H1 (cell line): Measurements from ENCODE around the gene OR1K1. TPM values are rescaled to one million over a fixed set of nuclear protein-coding genes. Genes with fewer than 3 reads are reported as not detected.

Source experiments
- CTCF ChIA-PET: fragments of 300-600 bp; sonication (Branson Sonifier 250); formaldehyde crosslinking; loops from one replicate; lab custom pipeline; 2021; ENCODE audit not compliant: partially characterized antibody; lab: Charles Lee
- POLR2A ChIA-PET: fragments of 300-600 bp; sonication (Branson Sonifier 250); formaldehyde crosslinking; loops from one replicate; lab custom pipeline; 2021; ENCODE audit warnings: inconsistent platforms; ENCODE audit not compliant: partially characterized antibody; lab: Charles Lee
- DNase-seq, 2 experiments: peaks; one replicate each; pipeline versions ENCODE4 v3.0.0 to v3.0.0-alpha.2; 2010 to 2022; ENCODE audit warnings: low spot score in 2 of 2, low read depth in 1 of 2, mixed read lengths in 1 of 2
- FAIRE-seq: peaks from 2 replicates; lab custom pipeline; 2011; peaks lifted over from hg19 to GRCh38; lab: Jason Lieb, UNC
- H2AFZ ChIP-seq: 2 replicates; pipeline ENCODE4 v1.8.1; 2012; ENCODE audit warnings: low read length, inconsistent platforms
- H2AK5ac ChIP-seq: 2 replicates; pipeline ENCODE4 v1.6.1; 2013; ENCODE audit warnings: low read depth, low read length
- H2BK120ac ChIP-seq: replicated peaks from 2 replicates; pipeline ENCODE3; 2013; ENCODE audit warnings: low read depth, low read length, inconsistent platforms
- H2BK12ac ChIP-seq: 2 replicates; pipeline ENCODE4 v1.6.1; 2013; ENCODE audit warnings: low read depth, low read length
- H2BK15ac ChIP-seq: 2 replicates; pipeline ENCODE4 v1.6.1; 2013; ENCODE audit warnings: low read length
- H2BK20ac ChIP-seq: 2 replicates; pipeline ENCODE4 v1.6.1; 2013; ENCODE audit warnings: low read length
- H2BK5ac ChIP-seq: 2 replicates; pipeline ENCODE4 v1.6.1; 2013; ENCODE audit warnings: low read depth, low read length
- H3K14ac ChIP-seq: 2 replicates; pipeline ENCODE4 v1.6.1; 2013; ENCODE audit warnings: inconsistent platforms; ENCODE audit not compliant: insufficient read length
- H3K18ac ChIP-seq: 2 replicates; pipeline ENCODE4 v1.6.1; 2013; ENCODE audit warnings: low read length; ENCODE audit errors: extremely low read depth
- H3K23ac ChIP-seq: 2 replicates; pipeline ENCODE4 v1.6.1; 2013; ENCODE audit warnings: inconsistent platforms; ENCODE audit not compliant: insufficient read length
- H3K23me2 ChIP-seq: 2 replicates; pipeline ENCODE4 v1.6.1; 2013; ENCODE audit warnings: low read depth, low read length
- H3K27ac ChIP-seq: 2 replicates; pipeline ENCODE4 v1.6.1; 2011; ENCODE audit warnings: low read depth, low read length, inconsistent platforms
- H3K27me3 ChIP-seq, 4 experiments: replicated peaks in 1 of 4; 1 replicate in 1 of 4; 2 replicates in 3 of 4; pipeline versions ENCODE4 v1.6.1 to v1.8.1; 2011 to 2013; ENCODE audit warnings: low read length in 3 of 4, mild to moderate bottlenecking in 3 of 4, inconsistent platforms in 2 of 4, mixed read lengths in 2 of 4, moderate library complexity in 1 of 4; ENCODE audit not compliant: control insufficient read depth in 3 of 4, insufficient read depth in 3 of 4; ENCODE audit errors: extremely low read depth in 1 of 4
- H3K36me3 ChIP-seq, 4 experiments: 2 replicates each; pipeline versions ENCODE4 v1.6.1 to v1.8.1; 2011 to 2013; ENCODE audit warnings: mild to moderate bottlenecking in 4 of 4, low read length in 3 of 4, moderate library complexity in 2 of 4, control low read depth in 1 of 4, inconsistent platforms in 1 of 4; ENCODE audit not compliant: insufficient read depth in 4 of 4, control insufficient read depth in 2 of 4
- H3K4ac ChIP-seq: replicated peaks from 2 replicates; pipeline ENCODE3; 2013; ENCODE audit warnings: low read length, low read depth, mixed read lengths, inconsistent platforms; ENCODE audit not compliant: insufficient read length
- H3K4me1 ChIP-seq, 4 experiments: replicated peaks in 1 of 4; 1 replicate in 1 of 4; 2 replicates in 3 of 4; pipeline versions ENCODE4 v1.6.1 to v1.8.1; 2011 to 2013; ENCODE audit warnings: low read length in 3 of 4, inconsistent platforms in 2 of 4, mixed read lengths in 1 of 4; ENCODE audit not compliant: insufficient read depth in 4 of 4, control insufficient read depth in 3 of 4
- H3K4me2 ChIP-seq, 2 experiments: 2 replicates each; pipeline versions ENCODE4 v1.6.1 to v1.8.1; 2011 to 2013; ENCODE audit warnings: low read depth in 2 of 2, low read length in 2 of 2, control low read depth in 1 of 2, inconsistent platforms in 1 of 2, mild to moderate bottlenecking in 1 of 2; ENCODE audit not compliant: insufficient read depth in 1 of 2
- H3K4me3 ChIP-seq, 4 experiments: fragments of 200-600, 300-600 bp in 1 of 4; sonication (generic), shearing (Covaris generic), sonication (Bioruptor Twin) in 1 of 4; 2 replicates each; pipeline versions ENCODE4 v1.5.1 to v1.8.1; 2011 to 2016; ENCODE audit warnings: low read length in 4 of 4, low read depth in 3 of 4, control low read depth in 2 of 4, inconsistent platforms in 2 of 4, mild to moderate bottlenecking in 2 of 4, mixed read lengths in 1 of 4, moderate library complexity in 1 of 4; ENCODE audit not compliant: insufficient read depth in 2 of 4; ENCODE audit errors: extremely low read depth in 1 of 4
- H3K56ac ChIP-seq: replicated peaks from 2 replicates; pipeline ENCODE3; 2013; ENCODE audit warnings: low read depth, mild to moderate bottlenecking, mixed read lengths, low read length, inconsistent platforms; ENCODE audit not compliant: insufficient read length
- H3K79me1 ChIP-seq: 2 replicates; pipeline ENCODE4 v1.6.1; 2013; ENCODE audit warnings: low read depth, low read length, control low read depth
- H3K79me2 ChIP-seq, 2 experiments: 2 replicates each; pipeline versions ENCODE4 v1.6.1 to v1.8.1; 2012 to 2013; ENCODE audit warnings: low read length in 2 of 2, mild to moderate bottlenecking in 2 of 2, inconsistent platforms in 1 of 2; ENCODE audit not compliant: insufficient read depth in 2 of 2, control insufficient read depth in 1 of 2
- H3K9ac ChIP-seq, 4 experiments: replicated peaks in 1 of 4; 1 replicate in 1 of 4; 2 replicates in 3 of 4; pipeline versions ENCODE4 v1.6.1 to v1.8.1; 2011 to 2013; ENCODE audit warnings: low read depth in 3 of 4, low read length in 3 of 4, control low read depth in 2 of 4, mild to moderate bottlenecking in 2 of 4, moderate library complexity in 2 of 4, inconsistent platforms in 1 of 4; ENCODE audit errors: extremely low read depth in 1 of 4
- H3K9me3 ChIP-seq, 2 experiments: 2 replicates each; pipeline versions ENCODE4 v1.6.1 to v1.8.1; 2012 to 2013; ENCODE audit warnings: mild to moderate bottlenecking in 2 of 2, moderate library complexity in 2 of 2, control low read depth in 1 of 2, inconsistent platforms in 1 of 2, low read depth in 1 of 2, low read length in 1 of 2, mixed read lengths in 1 of 2; ENCODE audit not compliant: insufficient read depth in 2 of 2
- H4K20me1 ChIP-seq, 2 experiments: replicated peaks in 1 of 2; 2 replicates each; pipeline versions ENCODE3 to v1.8.1; 2011 to 2013; ENCODE audit warnings: inconsistent platforms in 2 of 2, low read length in 2 of 2, mild to moderate bottlenecking in 1 of 2; ENCODE audit not compliant: insufficient read depth in 2 of 2, control insufficient read depth in 1 of 2
- H4K5ac ChIP-seq: 2 replicates; pipeline ENCODE4 v1.6.1; 2013; ENCODE audit warnings: low read length, low read depth, mixed read lengths, inconsistent platforms; ENCODE audit not compliant: insufficient read length
- H4K8ac ChIP-seq: 2 replicates; pipeline ENCODE4 v1.8.0; 2013; ENCODE audit warnings: mild to moderate bottlenecking, moderate library complexity, low read length, inconsistent platforms; ENCODE audit not compliant: insufficient read depth; ENCODE audit errors: extremely low read depth
- H4K91ac ChIP-seq: replicated peaks from 2 replicates; pipeline ENCODE3; 2013; ENCODE audit warnings: low read length, mixed read lengths, inconsistent platforms; ENCODE audit not compliant: insufficient read length
- CHD2 ChIP-seq: IDR thresholded peaks from 2 replicates; pipeline ENCODE4 v1.6.1; 2012; ENCODE audit warnings: low read length, improper control_type of control experiment
- CTBP2 ChIP-seq: IDR thresholded peaks from 2 replicates; pipeline ENCODE4 v1.7.0; 2011; ENCODE audit warnings: borderline replicate concordance, mild to moderate bottlenecking, moderate library complexity, mixed read lengths, low read length; ENCODE audit not compliant: insufficient read depth, insufficient read length
- EGR1 ChIP-seq: IDR thresholded peaks from 2 replicates; pipeline ENCODE4 v1.6.1; 2011; ENCODE audit warnings: low read depth, low read length, borderline replicate concordance
- GTF2F1 ChIP-seq: IDR thresholded peaks from 2 replicates; pipeline ENCODE4 v1.6.1; 2012; ENCODE audit warnings: low read depth, low read length, improper control_type of control experiment, borderline replicate concordance
- HDAC6 ChIP-seq: IDR thresholded peaks from one replicate; pipeline ENCODE4 v1.7.1; 2012; ENCODE audit warnings: low read depth, mild to moderate bottlenecking, inconsistent platforms, low read length, moderate library complexity
- POLR2A ChIP-seq, 2 experiments: IDR thresholded peaks; 1 replicate in 1 of 2; 2 replicates in 1 of 2; pipeline ENCODE4 v1.6.1; 2011; ENCODE audit warnings: low read depth in 2 of 2, low read length in 2 of 2, mild to moderate bottlenecking in 2 of 2; ENCODE audit errors: control extremely low read depth in 1 of 2
- POLR2AphosphoS5 ChIP-seq: IDR thresholded peaks from 2 replicates; pipeline ENCODE4 v1.6.1; 2011; ENCODE audit warnings: low read depth, low read length
- POU5F1 ChIP-seq: IDR thresholded peaks from 2 replicates; pipeline ENCODE4 v1.6.1; 2011; ENCODE audit warnings: low read depth, mild to moderate bottlenecking, low read length, moderate library complexity
- SP1 ChIP-seq: IDR thresholded peaks from 2 replicates; pipeline ENCODE4 v1.6.1; 2011; ENCODE audit warnings: low read depth, low read length
- SP2 ChIP-seq: IDR thresholded peaks from 2 replicates; pipeline ENCODE4 v1.6.1; 2012; ENCODE audit warnings: mild to moderate bottlenecking, low read length, inconsistent platforms
- SRF ChIP-seq: IDR thresholded peaks from 2 replicates; pipeline ENCODE4 v1.6.1; 2011; ENCODE audit warnings: mild to moderate bottlenecking, low read depth, low read length, moderate library complexity
- TAF7 ChIP-seq: optimal IDR thresholded peaks from 2 replicates; pipeline ENCODE3; 2011; ENCODE audit warnings: low read depth, mild to moderate bottlenecking, inconsistent platforms, low read length, moderate library complexity, borderline replicate concordance
- TBP ChIP-seq: IDR thresholded peaks from 2 replicates; pipeline ENCODE4 v1.6.1; 2011; ENCODE audit warnings: low read depth, low read length, improper control_type of control experiment
- TEAD4 ChIP-seq: IDR thresholded peaks from 2 replicates; pipeline ENCODE4 v1.6.1; 2012; ENCODE audit warnings: low read depth, low read length, inconsistent platforms, mixed read lengths
- YY1 ChIP-seq: IDR thresholded peaks from 2 replicates; pipeline ENCODE4 v1.6.1; 2011; ENCODE audit warnings: low read depth, mild to moderate bottlenecking, low read length
- WGBS, 2 experiments: shearing (Covaris generic) in 1 of 2; methylation state at CpG; one replicate each; pipeline versions ENCODE4 v1.1.6 to v1.1.7; 2013 to 2015; ENCODE audit warnings: low lambda C conversion rate in 2 of 2, mixed read lengths in 2 of 2, inconsistent platforms in 1 of 2, low coverage in 1 of 2, missing lambda C conversion rate in 1 of 2; ENCODE audit not compliant: insufficient replicate concordance in 2 of 2, insufficient coverage in 1 of 2, insufficient read length in 1 of 2; ENCODE audit errors: extremely low coverage in 1 of 2, missing lambda C conversion rate in 1 of 2; 5-methylcytosine and 5-hydroxymethylcytosine counted together
- polyA plus RNA-seq, 7 experiments: library from polyadenylated mRNA; depleted of rRNA in 3 of 7; stranded (reverse) in 5 of 7; unstranded in 2 of 7; fragments of >200 nt in 5 of 7; fragments of 200-250 nt in 2 of 7; gene quantifications; 1 replicate in 5 of 7; 2 replicates in 1 of 7; 4 replicates in 1 of 7; pipeline versions ENCODE4 v1.2.1 to v1.2.3, GENCODE V29; 2011 to 2013; ENCODE audit warnings: missing spikeins in 2 of 7, mixed read lengths in 2 of 7
- total RNA-seq: library from RNA; stranded (reverse); fragmentation: NEBNext Ultra II Directional; extraction: Animal tissue kit (Norgen Biotek cat#: 25700); gene quantifications from 2 replicates; pipeline ENCODE4 v1.2.1, GENCODE V29; 2021

OR1K1 gene
- total and polyA plus RNA-seq, 2 of the 8 experiments (the other 6 are each of a cell fraction or from before 2014, with no cell fraction given) = not detected

GRCh38 chr9:122819791-122820489 is 20.0 kb downstream of the OR1K1 start:
- CTCF ChIA-PET = interaction anchor here (0.6 to 1.8 kb wide), 4 partner anchors 10 to 16 kb away, joined by 3 to 12 read pairs (median 5); no protein-coding TSS in a partner anchor
- no peaks in the 10 kb centered on the region for H3K9me3 ChIP-seq
- H2BK15ac ChIP-seq = no peak overlapping the region
- H3K36me3 ChIP-seq = peaks cover 10 to 50% (median 32%) of the 10 kb centered on the region in 4 experiments
- H2BK20ac ChIP-seq = no peak overlapping the region
- H4K91ac ChIP-seq = no peak overlapping the region
- no peak overlapping the region for H3K14ac ChIP-seq
- no peak overlapping the region for H2BK120ac ChIP-seq
- H4K20me1 ChIP-seq = peaks cover 6 to 11% of the 10 kb centered on the region in 2 experiments
- no peak overlapping the region for H2AFZ ChIP-seq
- H3K4me2 ChIP-seq = no peak overlapping the region
- FAIRE-seq = no peak
- H3K27ac ChIP-seq = no peak overlapping the region
- POLR2A ChIA-PET = no interaction called here
- H4K8ac ChIP-seq = no peak overlapping the region
- H3K23ac ChIP-seq = no peak overlapping the region
- H2BK12ac ChIP-seq = no peak overlapping the region
- peaks cover 0 to 13% of the 10 kb centered on the region in 2 experiments; a peak in 2 of 4 replicates for H3K79me2 ChIP-seq
- no peaks in the 10 kb centered on the region for H3K23me2 ChIP-seq
- WGBS, 2 experiments = 94% methylated on average over 9 of the region's 9 CpGs; no CpG with 5 or more reads in 1 of the 2 experiments
- no peak overlapping the region for H4K5ac ChIP-seq
- no peak overlapping the region for H3K18ac ChIP-seq
- no peaks in the 10 kb centered on the region for H3K27me3 ChIP-seq
- no peak overlapping the region for H3K9ac ChIP-seq
- H3K4me3 ChIP-seq = no peak overlapping the region
- H3K79me1 ChIP-seq = no peaks in the 10 kb centered on the region
- H3K4ac ChIP-seq = no peak overlapping the region
- no peak overlapping the region for H3K56ac ChIP-seq
- H2BK5ac ChIP-seq = no peak overlapping the region; the same call in 1 of the 2 replicates
- DNase-seq = no peak
- no peaks in the 10 kb centered on the region for H3K4me1 ChIP-seq
- no peak overlapping the region for H2AK5ac ChIP-seq
- no peak for TF ChIP-seq HDAC6
- TF ChIP-seq CHD2 = no peak
- no peak for TF ChIP-seq SP2
- no peak for TF ChIP-seq TBP
- no peak for TF ChIP-seq SP1
- TF ChIP-seq EGR1 = no peak
- no peak for TF ChIP-seq POLR2A (IDR thresholded peaks at IDR 0.05; ENCODE audit: control extremely low read depth in 1 of 2, low read depth in 2 of 2, low read length in 2 of 2)
- no peak for TF ChIP-seq TAF7
- no peak for TF ChIP-seq TEAD4
- no peak for TF ChIP-seq CTBP2
- no peak for TF ChIP-seq SRF
- TF ChIP-seq YY1 = no peak
- no peak for TF ChIP-seq POU5F1
- TF ChIP-seq GTF2F1 = no peak
- TF ChIP-seq POLR2AphosphoS5 = no peak
